ENCODE data around the gene TSPAN15.

The TSPAN15 gene

DNA sequence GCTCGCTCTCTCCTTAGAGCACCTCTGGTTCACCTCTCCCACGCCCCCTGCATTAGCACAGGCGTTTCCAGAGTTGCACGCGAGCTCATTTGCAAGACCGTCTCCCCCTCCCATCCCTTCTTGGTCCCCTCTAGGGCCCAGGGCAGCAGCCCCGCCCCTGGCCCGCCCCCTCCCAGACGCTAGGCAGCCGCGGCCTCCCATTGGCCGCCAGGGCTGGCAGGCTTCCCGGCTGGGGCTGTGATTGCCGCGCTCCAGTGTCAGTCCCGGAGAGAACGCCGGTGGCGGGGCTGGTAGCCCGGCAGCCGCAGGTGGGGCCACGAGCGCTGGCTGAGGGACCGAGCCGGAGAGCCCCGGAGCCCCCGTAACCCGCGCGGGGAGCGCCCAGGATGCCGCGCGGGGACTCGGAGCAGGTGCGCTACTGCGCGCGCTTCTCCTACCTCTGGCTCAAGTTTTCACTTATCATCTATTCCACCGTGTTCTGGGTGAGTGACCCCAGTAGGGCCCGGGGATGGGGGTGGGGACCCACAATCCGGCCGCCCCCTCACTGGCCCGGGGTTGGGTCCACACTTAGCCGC, at the start of gene TSPAN15:
Gene TSPAN15 (plus strand): TSS at position 257 of the 575 bp plus-strand sequence. CDS start 130 bp downstream, at position 387.
- Histone ChIP-seq H3K9me3 (ENCODE audit: insufficient read depth, low read length) (no peaks in the 10 kb centered on the region), H2AFZ (ENCODE audit: low read depth, low read length, severe bottlenecking) (peak within 1 kb of the TSS; percentile 95), H3K27me3 (ENCODE audit: low read length) (no peaks in the 10 kb centered on the region), H3K36me3 (ENCODE audit: low read length) (no peaks in the 10 kb centered on the region), H3K27ac (ENCODE audit: low read depth, low read length) (no peak within 1 kb of the TSS), H3K4me2 (ENCODE audit: low read depth, low read length, poor library complexity, severe bottlenecking) (peak within 1 kb of the TSS; percentile 73), H3K4me3 (ENCODE audit: insufficient read depth, low read length, poor library complexity, severe bottlenecking) (peak within 1 kb of the TSS; percentile 65), H3K79me2 (ENCODE audit: insufficient read depth, low read length) (no peaks in the 10 kb centered on the region), H4K20me1 (ENCODE audit: low read depth, low read length) (no peaks in the 10 kb centered on the region), H3F3A (ENCODE audit: insufficient read depth) (no peaks in the 10 kb centered on the region), H3K9ac (ENCODE audit: low read length) (peak within 1 kb of the TSS; percentile 63), H3K9me2 (replicated peaks; ENCODE audit: insufficient read depth, low read length) (no peaks in the 10 kb centered on the region)
- TF ChIP-seq CTCF (IDR thresholded peaks at IDR 0.05; ENCODE audit: insufficient read depth, low read length, poor library complexity, severe bottlenecking) = no peak
- TF ChIP-seq EZH2phosphoT487 (conservative IDR thresholded peaks at IDR 0.05; ENCODE audit: low read length) = no peak

DNA sequence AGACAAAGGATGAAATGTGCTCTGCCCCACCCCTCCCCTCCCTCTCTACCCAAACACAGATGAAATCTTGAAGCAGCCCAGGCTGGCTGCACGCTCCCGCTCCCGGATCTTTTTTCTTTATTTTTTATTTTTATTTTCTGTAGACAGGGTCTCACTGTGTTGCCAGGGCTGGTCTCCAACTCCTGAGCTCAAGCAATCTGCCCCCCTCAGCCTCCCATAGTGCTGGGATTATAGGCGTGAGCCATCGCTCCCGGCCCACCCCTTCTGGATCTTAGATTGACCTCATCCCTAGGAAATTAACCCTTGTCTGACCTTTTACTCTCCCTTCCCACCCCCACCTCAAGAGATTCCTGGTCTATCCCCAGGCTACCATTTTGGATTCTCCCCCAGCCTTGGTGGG, 48.9 kb upstream of the TSPAN15 start:
- Histone ChIP-seq H3K27me3 (ENCODE audit: low read length) (no peaks in the 10 kb centered on the region), H3K36me3 (ENCODE audit: low read length) (no peaks in the 10 kb centered on the region), H3K4me3 (ENCODE audit: insufficient read depth, low read length, poor library complexity, severe bottlenecking) (no peak overlapping the region), H4K20me1 (ENCODE audit: low read depth, low read length) (no peaks in the 10 kb centered on the region), H3K9ac (ENCODE audit: low read length) (no peak overlapping the region), H3K4me2 (ENCODE audit: low read depth, low read length, poor library complexity, severe bottlenecking) (no peak overlapping the region), H3K9me2 (replicated peaks; ENCODE audit: insufficient read depth, low read length) (no peaks in the 10 kb centered on the region), H3F3A (ENCODE audit: insufficient read depth) (no peaks in the 10 kb centered on the region), H3K9me3 (ENCODE audit: insufficient read depth, low read length) (no peaks in the 10 kb centered on the region), H3K79me2 (ENCODE audit: insufficient read depth, low read length) (no peaks in the 10 kb centered on the region), H3K27ac (ENCODE audit: low read depth, low read length) (no peak overlapping the region), H2AFZ (ENCODE audit: low read depth, low read length, severe bottlenecking) (no peak overlapping the region)
- TF ChIP-seq EZH2phosphoT487 (conservative IDR thresholded peaks at IDR 0.05; ENCODE audit: low read length) = no peak
- TF ChIP-seq CTCF (IDR thresholded peaks at IDR 0.05; ENCODE audit: insufficient read depth, low read length, poor library complexity, severe bottlenecking) = no peak

GRCh38 chr10:69403066-69403465, 48.2 kb upstream of the TSPAN15 start:
- Histone ChIP-seq H3K36me3 (ENCODE audit: low read length) (no peaks in the 10 kb centered on the region), H3K9me3 (ENCODE audit: insufficient read depth, low read length) (no peaks in the 10 kb centered on the region), H3K4me2 (ENCODE audit: low read depth, low read length, poor library complexity, severe bottlenecking) (no peak overlapping the region), H3K79me2 (ENCODE audit: insufficient read depth, low read length) (no peaks in the 10 kb centered on the region), H2AFZ (ENCODE audit: low read depth, low read length, severe bottlenecking) (no peak overlapping the region), H3K9ac (ENCODE audit: low read length) (no peak overlapping the region), H4K20me1 (ENCODE audit: low read depth, low read length) (no peaks in the 10 kb centered on the region), H3K9me2 (replicated peaks; ENCODE audit: insufficient read depth, low read length) (no peaks in the 10 kb centered on the region), H3K4me3 (ENCODE audit: insufficient read depth, low read length, poor library complexity, severe bottlenecking) (no peak overlapping the region), H3K27ac (ENCODE audit: low read depth, low read length) (no peak overlapping the region), H3K27me3 (ENCODE audit: low read length) (no peaks in the 10 kb centered on the region), H3F3A (ENCODE audit: insufficient read depth) (no peaks in the 10 kb centered on the region)
- TF ChIP-seq CTCF (IDR thresholded peaks at IDR 0.05; ENCODE audit: insufficient read depth, low read length, poor library complexity, severe bottlenecking) (no peak), EZH2phosphoT487 (conservative IDR thresholded peaks at IDR 0.05; ENCODE audit: low read length) (no peak)

Data from SU-DHL-6 (cell line).